ENCODE data around the gene KIAA1217.

DNA sequence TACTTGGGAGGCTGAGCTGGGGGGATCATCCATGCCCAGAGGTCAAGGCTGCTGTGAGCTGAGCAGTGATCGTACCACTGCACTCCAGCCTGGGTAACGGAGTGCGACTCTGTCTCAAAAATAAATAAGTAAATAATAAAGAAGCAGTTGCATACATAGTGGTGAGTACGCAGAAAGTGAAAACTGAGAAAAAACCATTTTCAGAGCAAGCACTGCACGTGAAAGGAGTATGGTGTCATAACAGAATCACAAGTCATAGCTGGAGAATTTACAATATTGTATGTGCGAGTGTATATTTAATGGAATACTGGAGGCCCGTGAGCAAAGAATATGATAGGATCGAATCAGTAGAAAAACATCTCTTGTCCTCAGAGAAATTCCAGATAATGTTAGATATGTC lies 22.3 kb downstream of the KIAA1217 start:
- TF ChIP-seq, protein P1, sequence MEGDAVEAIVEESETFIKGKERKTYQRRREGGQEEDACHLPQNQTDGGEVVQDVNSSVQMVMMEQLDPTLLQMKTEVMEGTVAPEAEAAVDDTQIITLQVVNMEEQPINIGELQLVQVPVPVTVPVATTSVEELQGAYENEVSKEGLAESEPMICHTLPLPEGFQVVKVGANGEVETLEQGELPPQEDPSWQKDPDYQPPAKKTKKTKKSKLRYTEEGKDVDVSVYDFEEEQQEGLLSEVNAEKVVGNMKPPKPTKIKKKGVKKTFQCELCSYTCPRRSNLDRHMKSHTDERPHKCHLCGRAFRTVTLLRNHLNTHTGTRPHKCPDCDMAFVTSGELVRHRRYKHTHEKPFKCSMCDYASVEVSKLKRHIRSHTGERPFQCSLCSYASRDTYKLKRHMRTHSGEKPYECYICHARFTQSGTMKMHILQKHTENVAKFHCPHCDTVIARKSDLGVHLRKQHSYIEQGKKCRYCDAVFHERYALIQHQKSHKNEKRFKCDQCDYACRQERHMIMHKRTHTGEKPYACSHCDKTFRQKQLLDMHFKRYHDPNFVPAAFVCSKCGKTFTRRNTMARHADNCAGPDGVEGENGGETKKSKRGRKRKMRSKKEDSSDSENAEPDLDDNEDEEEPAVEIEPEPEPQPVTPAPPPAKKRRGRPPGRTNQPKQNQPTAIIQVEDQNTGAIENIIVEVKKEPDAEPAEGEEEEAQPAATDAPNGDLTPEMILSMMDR (conservative IDR thresholded peaks at IDR 0.05 in 1 of 2, IDR thresholded peaks at IDR 0.05 in 1 of 2; ENCODE audit: extremely low read depth in 1 of 2, insufficient read depth in 1 of 2, low read depth in 1 of 2, low read length in 2 of 2), result no peak
- TF ChIP-seq EZH2 (IDR thresholded peaks at IDR 0.05; ENCODE audit: borderline replicate concordance, low read length), result no peak
